C4-2B (cell line): Measurements from ENCODE around the gene NUP210.

Experiments
- CTCF ChIP-seq: fragments of 450-650 bp; conservative IDR thresholded peaks from 2 replicates; pipeline ENCODE4 v1.5.1; 2017; ENCODE audit warnings: mild to moderate bottlenecking
- ZFX ChIP-seq: fragments of 450-650 bp; IDR thresholded peaks from 2 replicates; pipeline ENCODE4 v1.6.1; 2017

GRCh38 chr3:13415236-13415986, 4.7 kb downstream of the NUP210 start:
- TF ChIP-seq ZFX (no peak), CTCF (no peak)
